Endothelial cell of umbilical vein (primary cell): ENCODE results near the gene CDC5L. TPM values are rescaled to one million over a fixed set of nuclear protein-coding genes. Genes with fewer than 3 reads are reported as not detected.
A peak's percentile ranks its signal among the peaks of the same experiment; 100 is the strongest.

Source experiments
- BruUV-seq: library from RNA; stranded (reverse); fragments of 400-500 nt; replicated peaks from 2 replicates; lab custom pipeline; 2021; lab: Mats Ljungman, UMichigan
- CTCF ChIA-PET: fragments of 300-600, 350-600 bp; sonication (Branson Sonifier 250); formaldehyde crosslinking; loops from one replicate; lab custom pipeline; 2021; ENCODE audit warnings: antibody characterized with exemption, inconsistent platforms; lab: Charles Lee
- POLR2A ChIA-PET: fragments of 300-600, 350-600 bp; sonication (Branson Sonifier 250); formaldehyde crosslinking; loops from one replicate; lab custom pipeline; 2021; ENCODE audit warnings: antibody characterized with exemption, inconsistent platforms; lab: Charles Lee
- DNase-seq: peaks from one replicate; pipeline ENCODE4 v3.0.0-alpha.2; 2011; ENCODE audit warnings: low read depth, low spot score
- FAIRE-seq: peaks from 2 replicates; lab custom pipeline; 2011; peaks lifted over from hg19 to GRCh38; lab: Jason Lieb, UNC
- H2AFZ ChIP-seq: 2 replicates; pipeline ENCODE4 v1.6.0; 2012; ENCODE audit warnings: low read depth, low read length, control low read depth, inconsistent platforms
- H3K27ac ChIP-seq: 2 replicates; pipeline ENCODE4 v1.5.1; 2011; ENCODE audit warnings: low read depth, mild to moderate bottlenecking, control low read depth, low read length, moderate library complexity; ENCODE audit not compliant: insufficient read depth
- H3K27me3 ChIP-seq, 2 experiments: 2 replicates each; pipeline versions ENCODE4 v1.6.0 to v1.6.1; 2011; ENCODE audit warnings: low read length in 2 of 2, mixed read lengths in 1 of 2; ENCODE audit not compliant: control insufficient read depth in 2 of 2, insufficient read depth in 2 of 2
- H3K36me3 ChIP-seq, 2 experiments: 2 replicates in 1 of 2; 3 replicates in 1 of 2; pipeline ENCODE4 v1.5.1; 2011; ENCODE audit warnings: low read length in 2 of 2, mild to moderate bottlenecking in 1 of 2, moderate library complexity in 1 of 2; ENCODE audit not compliant: control insufficient read depth in 2 of 2, insufficient read depth in 2 of 2; ENCODE audit errors: extremely low read depth in 1 of 2
- H3K4me1 ChIP-seq: 3 replicates; pipeline ENCODE4 v1.5.1; 2011; ENCODE audit warnings: mild to moderate bottlenecking, low read length; ENCODE audit not compliant: control insufficient read depth, insufficient read depth; ENCODE audit errors: extremely low read depth
- H3K4me2 ChIP-seq: 2 replicates; pipeline ENCODE4 v1.6.1; 2011; ENCODE audit warnings: low read length, control low read depth, mixed read lengths; ENCODE audit not compliant: insufficient read depth
- H3K4me3 ChIP-seq, 3 experiments: fragments of 200-600 bp in 1 of 3; sonication (generic), shearing (Covaris generic) in 1 of 3; replicated peaks in 1 of 3; 2 replicates each; pipeline ENCODE4 v1.5.1; 2011 to 2016; ENCODE audit warnings: control low read depth in 3 of 3, low read length in 3 of 3, mild to moderate bottlenecking in 2 of 3, inconsistent platforms in 1 of 3, low read depth in 1 of 3, moderate library complexity in 1 of 3; ENCODE audit not compliant: insufficient read depth in 1 of 3
- H3K79me2 ChIP-seq: 2 replicates; pipeline ENCODE4 v1.6.0; 2012; ENCODE audit warnings: low read length, inconsistent platforms; ENCODE audit not compliant: control insufficient read depth, insufficient read depth
- H3K9ac ChIP-seq: replicated peaks from 2 replicates; pipeline ENCODE3; 2011; ENCODE audit warnings: low read length, control low read depth; ENCODE audit not compliant: insufficient read depth; ENCODE audit errors: extremely low read depth
- H3K9me1 ChIP-seq: replicated peaks from 3 replicates; pipeline ENCODE4 v1.6.0; 2011; ENCODE audit warnings: mild to moderate bottlenecking, low read length; ENCODE audit not compliant: control insufficient read depth, insufficient read depth; ENCODE audit errors: extremely low read depth
- H3K9me3 ChIP-seq: replicated peaks from 2 replicates; pipeline ENCODE4 v1.5.1; 2012; ENCODE audit warnings: low read length, inconsistent platforms; ENCODE audit not compliant: control insufficient read depth, insufficient read depth
- H4K20me1 ChIP-seq: replicated peaks from 2 replicates; pipeline ENCODE3; 2011; ENCODE audit warnings: mild to moderate bottlenecking, low read length; ENCODE audit not compliant: control insufficient read depth, insufficient read depth; ENCODE audit errors: extremely low read depth
- FOS ChIP-seq: IDR thresholded peaks from 2 replicates; pipeline ENCODE4 v1.6.1; 2011; ENCODE audit warnings: mild to moderate bottlenecking, low read length, moderate library complexity, borderline replicate concordance; ENCODE audit not compliant: insufficient read depth
- GATA2 ChIP-seq: IDR thresholded peaks from 2 replicates; pipeline ENCODE4 v1.7.0; 2011; ENCODE audit warnings: low read depth, mild to moderate bottlenecking, moderate library complexity, mixed read lengths, low read length; ENCODE audit not compliant: insufficient read length, insufficient read depth
- JUN ChIP-seq: IDR thresholded peaks from 2 replicates; pipeline ENCODE4 v1.6.1; 2011; ENCODE audit warnings: borderline replicate concordance, low read depth; ENCODE audit not compliant: insufficient read length, insufficient read depth
- MYC ChIP-seq: IDR thresholded peaks from one replicate; pipeline ENCODE4 v1.6.1; 2011; ENCODE audit warnings: mild to moderate bottlenecking, low read depth, low read length
- dilution Hi-C: fragments of 300-500 bp; cut with MboI; formaldehyde crosslinking; loops from one replicate; pipeline ENCODE4 v1.15.0; 2019; ENCODE audit warnings: low sequenced_read_pairs; ENCODE audit not compliant: extremely low pct_ligation_motif_present
- intact Hi-C: fragments of 100-400 bp; cut with micrococcal nuclease; formaldehyde crosslinking; loops from one replicate; pipeline ENCODE4 v1.10.0; 2022
- polyA plus RNA-seq, 4 experiments: library from polyadenylated mRNA; depleted of rRNA in 3 of 4; stranded (reverse) in 3 of 4; unstranded in 1 of 4; fragments of >200 nt; gene quantifications; 2 replicates each; pipeline versions ENCODE4 v1.2.1 to v1.2.3, GENCODE V29; 2011 to 2012; ENCODE audit warnings: missing spikeins in 1 of 4
- total RNA-seq: library from RNA; stranded (reverse); gene quantifications from 2 replicates; pipeline ENCODE4 v1.2.3, GENCODE V29; 2021
- TF ChIP-seq, protein P1 (sequence below): IDR thresholded peaks from 2 replicates; pipeline ENCODE4 v1.6.1; 2011; ENCODE audit not compliant: insufficient read depth, insufficient read length
- TF ChIP-seq, protein P2 (sequence below), 2 donors: IDR thresholded peaks; 1 replicate in 1 of 2; 2 replicates in 1 of 2; pipeline ENCODE4 v1.5.1; 2011; ENCODE audit warnings: low read length in 2 of 2, mild to moderate bottlenecking in 2 of 2, moderate library complexity in 2 of 2, control low read depth in 1 of 2, inconsistent platforms in 1 of 2, low read depth in 1 of 2; ENCODE audit not compliant: insufficient read depth in 1 of 2; ENCODE audit errors: extremely low read depth in 1 of 2

The CDC5L gene
- total and polyA plus RNA-seq, 2 donors (not counting 3 experiments of a cell fraction or from before 2014, with no cell fraction given), result 6.9 to 24.6 TPM

DNA sequence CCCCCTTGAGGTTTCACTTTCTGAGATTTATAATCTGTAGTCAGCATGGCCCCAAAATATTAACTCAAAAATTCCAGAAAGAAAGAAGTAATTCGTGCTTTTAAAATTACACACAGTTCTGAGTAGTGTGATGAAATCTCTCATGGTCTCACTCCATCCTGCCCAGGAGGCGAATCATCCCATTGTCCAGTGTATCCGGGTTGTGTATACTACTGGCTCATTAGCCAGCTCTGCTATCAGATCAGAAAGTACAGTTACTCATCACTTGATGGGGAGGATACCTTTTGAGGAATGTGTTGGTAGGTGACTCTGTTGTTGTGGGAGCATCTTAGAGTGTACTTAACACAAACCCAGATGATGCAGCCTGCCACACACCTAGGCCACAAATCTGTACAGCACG lies 65.2 kb downstream of the CDC5L start:
- Histone ChIP-seq H3K4me1 (peaks cover 23% of the 10 kb centered on the region), H3K27me3 (no peaks in the 10 kb centered on the region), H3K4me3 (no peak overlapping the region), H2AFZ (no peak overlapping the region), H3K9me3 (no peaks in the 10 kb centered on the region), H3K4me2 (no peak overlapping the region), H4K20me1 (no peaks in the 10 kb centered on the region), H3K9me1 (no peaks in the 10 kb centered on the region), H3K27ac (no peak overlapping the region), H3K79me2 (no peaks in the 10 kb centered on the region), H3K9ac (no peak overlapping the region), H3K36me3 (peaks cover 0 to 2% of the 10 kb centered on the region in 2 experiments)
- TF ChIP-seq GATA2 (peak; percentile 95), MYC (no peak), FOS (peak; percentile 74)
- TF ChIP-seq, protein P1, sequence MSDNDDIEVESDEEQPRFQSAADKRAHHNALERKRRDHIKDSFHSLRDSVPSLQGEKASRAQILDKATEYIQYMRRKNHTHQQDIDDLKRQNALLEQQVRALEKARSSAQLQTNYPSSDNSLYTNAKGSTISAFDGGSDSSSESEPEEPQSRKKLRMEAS, result no peak
- TF ChIP-seq, protein P2, sequence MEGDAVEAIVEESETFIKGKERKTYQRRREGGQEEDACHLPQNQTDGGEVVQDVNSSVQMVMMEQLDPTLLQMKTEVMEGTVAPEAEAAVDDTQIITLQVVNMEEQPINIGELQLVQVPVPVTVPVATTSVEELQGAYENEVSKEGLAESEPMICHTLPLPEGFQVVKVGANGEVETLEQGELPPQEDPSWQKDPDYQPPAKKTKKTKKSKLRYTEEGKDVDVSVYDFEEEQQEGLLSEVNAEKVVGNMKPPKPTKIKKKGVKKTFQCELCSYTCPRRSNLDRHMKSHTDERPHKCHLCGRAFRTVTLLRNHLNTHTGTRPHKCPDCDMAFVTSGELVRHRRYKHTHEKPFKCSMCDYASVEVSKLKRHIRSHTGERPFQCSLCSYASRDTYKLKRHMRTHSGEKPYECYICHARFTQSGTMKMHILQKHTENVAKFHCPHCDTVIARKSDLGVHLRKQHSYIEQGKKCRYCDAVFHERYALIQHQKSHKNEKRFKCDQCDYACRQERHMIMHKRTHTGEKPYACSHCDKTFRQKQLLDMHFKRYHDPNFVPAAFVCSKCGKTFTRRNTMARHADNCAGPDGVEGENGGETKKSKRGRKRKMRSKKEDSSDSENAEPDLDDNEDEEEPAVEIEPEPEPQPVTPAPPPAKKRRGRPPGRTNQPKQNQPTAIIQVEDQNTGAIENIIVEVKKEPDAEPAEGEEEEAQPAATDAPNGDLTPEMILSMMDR (IDR thresholded peaks at IDR 0.05; ENCODE audit: extremely low read depth in 1 of 2, insufficient read depth in 1 of 2, low read depth in 1 of 2, low read length in 2 of 2), result no peak
- DNase-seq, result peak; percentile 20
- CTCF ChIA-PET, result interaction anchor here (1.3 to 9.0 kb wide), 2 partner anchors 17 to 21 kb away, joined by 4 to 110 read pairs; no protein-coding TSS in a partner anchor
- intact Hi-C loops, result no loop called here
- FAIRE-seq, result no peak
- POLR2A ChIA-PET, result no interaction called here
- BruUV-seq, result no TSS peak
- dilution Hi-C loops, result no loop called here

DNA sequence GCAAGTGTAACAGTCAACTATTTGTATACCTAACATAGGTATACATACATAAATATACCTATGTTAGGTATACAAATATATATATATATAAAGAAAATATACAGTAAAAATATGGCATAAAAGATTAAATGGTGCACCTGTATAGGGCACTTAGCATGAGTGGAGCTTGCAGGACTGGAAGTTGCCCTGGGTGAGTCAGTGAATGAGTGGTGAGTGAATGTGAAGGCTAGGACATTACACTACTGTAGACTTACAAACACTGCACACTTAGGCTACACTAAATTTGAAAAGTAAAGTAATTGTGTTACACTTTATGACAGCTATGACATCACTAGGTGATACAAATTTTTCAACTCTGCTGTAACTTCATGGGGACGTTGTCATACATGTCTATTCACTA lies 65.6 kb downstream of the CDC5L start:
- H4K20me1 ChIP-seq, result no peaks in the 10 kb centered on the region
- no peaks in the 10 kb centered on the region for H3K9me1 ChIP-seq
- intact Hi-C loops (no loop called here), dilution Hi-C loops (no loop called here)
- no TSS peak for BruUV-seq
- H3K36me3 ChIP-seq, result peaks cover 0 to 2% of the 10 kb centered on the region in 2 experiments
- H3K79me2 ChIP-seq, result no peaks in the 10 kb centered on the region
- no peak for DNase-seq
- H3K4me2 ChIP-seq, result no peak overlapping the region
- no peak overlapping the region for H3K4me3 ChIP-seq
- peaks cover 23% of the 10 kb centered on the region for H3K4me1 ChIP-seq
- POLR2A ChIA-PET, result no interaction called here
- CTCF ChIA-PET, result interaction anchor here (1.3 to 9.0 kb wide), 3 partner anchors 17 to 33 kb away, joined by 3 to 110 read pairs (median 4); no protein-coding TSS in a partner anchor
- TF ChIP-seq FOS, result no peak
- TF ChIP-seq, protein P1, result no peak
- no peak for TF ChIP-seq GATA2
- TF ChIP-seq JUN, result no peak
- no peak overlapping the region for H3K27ac ChIP-seq
- no peaks in the 10 kb centered on the region for H3K27me3 ChIP-seq
- H3K9ac ChIP-seq, result no peak overlapping the region
- no peak for FAIRE-seq
- H3K9me3 ChIP-seq, result no peaks in the 10 kb centered on the region
- no peak overlapping the region for H2AFZ ChIP-seq
